Prostate gland (tissue), 2 donors: Measurements from ENCODE around the gene PPP1R12B.
"Not testable (repeated sequence)": the region's sequence is repeated elsewhere in the genome, so short reads cannot be mapped to it uniquely, and the experiment has no call there.

Source experiments
- POLR2A ChIP-seq: fragments of 450-650 bp; IDR thresholded peaks from one replicate; pipeline ENCODE4 v1.6.1; 2016; ENCODE audit warnings: antibody characterized with exemption, mild to moderate bottlenecking
- TF ChIP-seq, protein P1 (sequence below), 4 experiments: fragments of 200-600 bp in 2 of 4; fragments of 450-650 bp in 2 of 4; sonication (generic) in 2 of 4; IDR thresholded peaks; 1 replicate in 3 of 4; 2 replicates in 1 of 4; pipeline ENCODE4 v1.5.1; 2016 to 2019; ENCODE audit warnings: antibody characterized with exemption in 4 of 4, mild to moderate bottlenecking in 2 of 4, moderate library complexity in 2 of 4

DNA sequence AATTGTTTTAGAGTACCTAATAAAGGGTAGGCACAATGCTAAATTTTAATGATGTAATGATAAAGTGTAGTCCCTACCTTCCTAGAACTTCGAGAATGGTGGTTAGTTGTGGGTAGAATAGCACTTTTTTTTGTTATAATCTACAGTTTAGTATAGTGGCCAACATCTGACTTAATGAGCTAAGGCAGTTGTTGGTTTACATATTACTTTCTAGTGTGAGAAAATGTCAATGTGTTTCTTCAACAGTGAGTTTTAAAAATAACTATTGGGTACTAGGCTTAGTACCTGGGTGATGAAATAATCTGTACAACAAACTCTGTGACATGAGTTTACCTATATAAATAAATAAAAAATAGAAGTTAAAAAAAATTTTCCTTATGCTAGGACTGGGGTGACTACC is 120.6 kb downstream of the PPP1R12B start:
- TF ChIP-seq, protein P1, sequence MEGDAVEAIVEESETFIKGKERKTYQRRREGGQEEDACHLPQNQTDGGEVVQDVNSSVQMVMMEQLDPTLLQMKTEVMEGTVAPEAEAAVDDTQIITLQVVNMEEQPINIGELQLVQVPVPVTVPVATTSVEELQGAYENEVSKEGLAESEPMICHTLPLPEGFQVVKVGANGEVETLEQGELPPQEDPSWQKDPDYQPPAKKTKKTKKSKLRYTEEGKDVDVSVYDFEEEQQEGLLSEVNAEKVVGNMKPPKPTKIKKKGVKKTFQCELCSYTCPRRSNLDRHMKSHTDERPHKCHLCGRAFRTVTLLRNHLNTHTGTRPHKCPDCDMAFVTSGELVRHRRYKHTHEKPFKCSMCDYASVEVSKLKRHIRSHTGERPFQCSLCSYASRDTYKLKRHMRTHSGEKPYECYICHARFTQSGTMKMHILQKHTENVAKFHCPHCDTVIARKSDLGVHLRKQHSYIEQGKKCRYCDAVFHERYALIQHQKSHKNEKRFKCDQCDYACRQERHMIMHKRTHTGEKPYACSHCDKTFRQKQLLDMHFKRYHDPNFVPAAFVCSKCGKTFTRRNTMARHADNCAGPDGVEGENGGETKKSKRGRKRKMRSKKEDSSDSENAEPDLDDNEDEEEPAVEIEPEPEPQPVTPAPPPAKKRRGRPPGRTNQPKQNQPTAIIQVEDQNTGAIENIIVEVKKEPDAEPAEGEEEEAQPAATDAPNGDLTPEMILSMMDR (IDR thresholded peaks at IDR 0.05): not testable (repeated sequence)
- not testable (repeated sequence) for TF ChIP-seq POLR2A
